ENCODE data around the gene LRCH3.
"Not testable (repeated sequence)": the region's sequence is repeated elsewhere in the genome, so short reads cannot be mapped to it uniquely, and the experiment has no call there.

Gene LRCH3

DNA sequence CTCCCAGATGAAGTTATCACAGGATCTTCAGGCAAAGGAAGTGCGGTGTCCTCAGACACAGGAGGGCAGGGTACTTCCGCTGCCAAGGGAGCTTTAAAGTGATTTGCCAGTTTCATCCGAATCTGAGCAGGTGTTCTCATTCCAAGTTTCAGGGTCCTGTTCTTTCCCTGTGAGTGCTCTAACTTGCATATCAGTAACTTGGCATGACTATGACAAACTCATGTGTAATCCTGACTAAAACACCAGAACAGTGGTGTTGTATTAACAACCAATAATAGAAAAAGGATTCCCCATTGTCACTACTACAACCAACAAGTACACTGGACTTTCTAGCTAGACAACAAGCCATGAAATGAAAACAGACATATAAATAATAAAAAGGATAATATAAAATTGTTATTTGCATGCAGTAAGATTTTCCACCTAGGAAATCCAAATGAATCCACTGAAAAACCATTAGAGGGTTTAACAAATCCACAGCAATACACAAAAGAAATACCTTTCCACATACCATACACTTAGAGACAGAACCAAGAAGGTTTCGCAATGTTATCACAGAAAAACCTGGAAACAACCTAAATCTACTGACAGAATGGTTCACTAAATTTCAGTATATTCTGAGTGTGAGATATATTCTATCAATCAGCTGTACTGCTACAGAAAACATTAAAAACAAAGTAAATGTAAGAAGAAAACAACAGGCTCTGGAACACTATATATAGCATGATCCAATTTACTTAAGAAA is 118.1 kb downstream of the LRCH3 start:
- DNase-seq (ENCODE audit: extremely low read depth, low read depth) = no peak
- TF ChIP-seq, protein P1, sequence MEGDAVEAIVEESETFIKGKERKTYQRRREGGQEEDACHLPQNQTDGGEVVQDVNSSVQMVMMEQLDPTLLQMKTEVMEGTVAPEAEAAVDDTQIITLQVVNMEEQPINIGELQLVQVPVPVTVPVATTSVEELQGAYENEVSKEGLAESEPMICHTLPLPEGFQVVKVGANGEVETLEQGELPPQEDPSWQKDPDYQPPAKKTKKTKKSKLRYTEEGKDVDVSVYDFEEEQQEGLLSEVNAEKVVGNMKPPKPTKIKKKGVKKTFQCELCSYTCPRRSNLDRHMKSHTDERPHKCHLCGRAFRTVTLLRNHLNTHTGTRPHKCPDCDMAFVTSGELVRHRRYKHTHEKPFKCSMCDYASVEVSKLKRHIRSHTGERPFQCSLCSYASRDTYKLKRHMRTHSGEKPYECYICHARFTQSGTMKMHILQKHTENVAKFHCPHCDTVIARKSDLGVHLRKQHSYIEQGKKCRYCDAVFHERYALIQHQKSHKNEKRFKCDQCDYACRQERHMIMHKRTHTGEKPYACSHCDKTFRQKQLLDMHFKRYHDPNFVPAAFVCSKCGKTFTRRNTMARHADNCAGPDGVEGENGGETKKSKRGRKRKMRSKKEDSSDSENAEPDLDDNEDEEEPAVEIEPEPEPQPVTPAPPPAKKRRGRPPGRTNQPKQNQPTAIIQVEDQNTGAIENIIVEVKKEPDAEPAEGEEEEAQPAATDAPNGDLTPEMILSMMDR (IDR thresholded peaks at IDR 0.05; ENCODE audit: low read depth, low read length) = no peak

DNA sequence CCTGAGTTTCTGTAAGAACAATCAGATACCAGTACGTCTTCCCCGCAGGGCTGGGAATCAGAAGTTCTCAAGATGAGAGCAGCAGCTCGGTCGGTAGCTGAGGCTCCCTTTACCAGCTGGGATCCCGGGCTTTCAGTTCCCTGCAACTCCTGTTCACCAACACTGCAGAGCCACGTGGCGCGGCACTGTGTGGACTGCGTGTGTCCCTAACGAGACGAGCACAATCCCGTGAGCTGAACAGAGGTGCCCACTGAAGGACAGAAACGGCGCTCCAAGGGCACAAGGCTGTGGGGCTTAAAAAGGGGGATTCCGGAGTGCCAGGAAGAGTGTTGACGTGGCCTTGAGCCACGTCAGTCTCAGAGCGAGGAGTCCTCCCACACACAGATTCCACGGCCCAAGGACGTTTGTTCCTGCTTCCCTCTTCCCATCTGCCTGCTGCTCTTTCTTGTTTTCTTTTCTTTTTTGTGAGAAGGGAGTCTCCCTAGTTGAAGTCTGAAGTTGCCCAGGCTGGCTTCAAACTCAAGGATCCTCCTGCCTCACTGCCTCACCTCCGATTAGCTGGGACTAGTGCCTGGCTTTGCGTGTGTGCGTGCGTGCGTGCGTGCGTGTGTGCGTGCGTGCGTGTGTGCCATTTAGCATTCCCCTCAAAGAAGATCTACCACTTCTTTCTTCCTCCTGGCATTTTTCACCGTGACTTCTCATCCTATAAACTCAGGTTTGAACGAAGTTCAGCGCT is 121.9 kb downstream of the LRCH3 start:
- DNase-seq (ENCODE audit: extremely low read depth, low read depth) = no peak
- TF ChIP-seq, protein P1 (IDR thresholded peaks at IDR 0.05; ENCODE audit: low read depth, low read length) = no peak

DNA sequence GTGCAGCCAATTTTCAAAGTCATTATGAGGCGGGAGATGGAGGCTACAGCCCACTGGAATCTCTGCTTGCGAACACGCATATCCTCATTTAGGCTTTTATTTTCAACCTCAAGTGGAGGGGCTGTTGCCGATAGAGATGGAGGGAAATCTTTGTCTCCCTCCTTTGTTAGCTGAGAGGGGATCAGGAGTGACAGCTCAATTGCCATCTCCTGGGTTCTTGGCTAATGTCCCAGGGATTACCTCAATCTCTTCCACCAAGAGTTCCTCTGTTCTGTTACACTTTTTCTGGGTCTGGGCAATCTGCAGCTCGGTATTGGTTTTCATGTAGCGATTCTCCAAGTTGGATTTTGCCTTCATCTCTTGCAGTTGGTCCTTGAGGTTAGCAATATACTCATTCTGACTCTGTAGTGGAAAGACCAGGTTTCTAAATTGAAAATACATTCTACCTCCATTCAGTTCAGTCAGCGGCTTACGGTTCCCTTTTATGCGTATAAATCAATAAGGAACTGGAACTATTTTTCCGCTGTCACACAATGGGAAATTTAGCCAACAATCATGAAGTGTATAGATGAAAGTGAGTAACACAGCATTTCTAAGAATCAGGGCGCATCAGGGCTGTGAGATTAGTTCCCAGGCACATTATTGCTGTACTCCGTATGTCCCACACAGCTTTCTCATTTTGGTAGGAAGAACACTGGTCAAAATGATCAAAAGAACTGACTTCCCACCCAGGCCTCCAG is 122.8 kb downstream of the LRCH3 start:
- DNase-seq (ENCODE audit: extremely low read depth, low read depth) = no peak
- TF ChIP-seq, protein P1 (IDR thresholded peaks at IDR 0.05; ENCODE audit: low read depth, low read length) = no peak

DNA sequence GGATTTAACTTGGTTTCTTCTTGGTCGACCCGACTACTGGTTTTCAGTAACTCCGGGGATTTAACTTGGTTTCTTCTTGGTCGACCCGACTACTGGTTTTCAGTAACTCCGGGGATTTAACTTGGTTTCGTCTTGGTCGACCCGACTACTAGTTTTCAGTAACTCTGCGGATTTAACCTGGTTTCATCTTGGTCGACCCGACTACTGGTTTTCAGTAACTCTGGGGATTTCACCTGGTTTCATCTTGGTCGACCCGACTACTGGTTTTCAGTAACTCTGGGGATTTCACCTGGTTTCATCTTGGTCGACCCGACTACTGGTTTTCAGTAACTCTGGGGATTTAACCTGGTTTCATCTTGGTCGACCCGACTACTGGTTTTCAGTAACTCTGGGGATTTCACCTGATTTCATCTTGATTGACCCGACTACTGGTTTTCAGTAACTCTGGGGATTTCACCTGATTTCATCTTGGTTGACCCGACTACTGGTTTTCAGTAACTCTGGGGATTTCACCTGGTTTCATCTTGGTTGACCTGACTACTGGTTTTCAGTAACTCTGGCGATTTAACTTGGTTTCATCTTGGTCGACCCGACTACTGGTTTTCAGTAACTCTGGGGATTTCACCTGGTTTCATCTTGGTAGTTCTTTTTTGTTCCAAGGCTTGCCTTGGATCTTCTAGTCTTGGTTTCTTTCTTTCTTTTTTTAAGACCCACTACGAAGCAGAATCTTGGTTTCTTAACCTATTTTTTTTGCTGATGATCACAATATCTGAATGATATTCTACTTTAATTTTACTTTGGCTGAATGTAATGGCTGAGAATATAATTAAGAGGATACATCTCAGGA is 130.6 kb downstream of the LRCH3 start:
- DNase-seq (ENCODE audit: extremely low read depth, low read depth) = not testable (repeated sequence)

DNA sequence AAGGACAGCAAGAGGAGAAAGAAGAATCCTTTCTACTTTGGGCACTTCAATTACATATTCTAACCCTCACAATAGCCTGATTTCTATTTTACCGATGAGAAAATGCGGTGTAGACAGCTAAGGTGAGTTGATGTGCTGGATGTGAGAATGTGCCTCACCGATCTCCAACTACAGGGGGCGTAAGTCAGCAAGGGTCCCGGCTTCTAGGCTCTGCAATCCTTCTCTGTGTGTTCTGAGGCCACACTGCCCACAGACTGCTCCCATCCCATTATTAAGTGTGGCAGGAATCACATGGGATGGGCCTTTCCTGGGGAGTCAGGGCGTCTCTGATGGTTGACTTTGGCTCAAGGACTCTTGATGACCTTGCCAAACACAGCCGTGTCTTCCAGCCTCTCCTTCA is 135.4 kb downstream of the LRCH3 start:
- DNase-seq (ENCODE audit: extremely low read depth, low read depth) = no peak

DNA sequence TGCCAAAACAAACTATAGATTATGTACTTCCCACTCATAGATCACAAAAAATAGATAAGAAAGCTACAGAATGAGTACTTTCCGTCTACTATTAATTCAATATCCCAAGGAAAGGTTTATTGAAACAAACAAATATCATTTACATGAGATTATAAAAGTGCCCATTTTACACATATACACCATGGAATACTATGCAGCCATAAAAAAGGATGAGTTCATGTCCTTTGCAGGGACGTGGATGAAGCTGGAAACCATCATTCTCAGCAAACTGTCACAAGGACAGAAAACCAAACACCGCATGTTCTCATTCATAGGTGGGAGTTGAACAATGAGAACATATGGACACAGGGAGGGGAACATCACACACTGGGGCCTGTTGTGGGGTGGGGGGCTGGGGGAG is 136.5 kb downstream of the LRCH3 start:
- DNase-seq (ENCODE audit: extremely low read depth, low read depth) = not testable (repeated sequence)

More for the DNA sequence above, 135.4 kb downstream of the LRCH3 start:
- TF ChIP-seq, protein P1 (IDR thresholded peaks at IDR 0.05; ENCODE audit: low read depth, low read length) = no peak

DNA sequence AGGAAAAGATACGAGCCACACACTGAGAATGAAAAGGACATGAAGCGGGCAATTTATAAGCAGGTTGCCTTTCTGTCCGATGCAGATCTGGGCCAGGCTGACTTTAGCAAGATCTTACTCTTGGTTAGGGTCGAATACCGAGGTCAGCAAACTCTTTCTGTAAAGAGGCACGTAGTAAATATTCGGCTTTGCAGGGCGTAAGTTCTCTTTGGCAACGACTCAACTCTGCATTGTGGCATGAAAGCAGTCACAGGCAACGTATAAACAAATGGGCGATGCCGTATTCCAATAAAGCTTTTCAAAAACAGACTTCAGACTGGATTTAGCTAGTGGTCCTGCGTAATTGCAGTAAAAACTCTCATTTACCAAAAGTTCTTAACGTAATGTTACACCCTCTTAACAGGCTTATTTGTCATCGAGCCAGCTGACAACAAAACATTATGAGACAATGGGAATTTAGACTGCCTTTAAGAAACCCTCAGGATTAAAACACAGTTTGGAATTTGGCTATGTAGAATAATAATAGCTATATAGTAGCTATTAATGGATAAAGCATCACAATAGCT is 145.8 kb downstream of the LRCH3 start:
- no peak for DNase-seq (ENCODE audit: extremely low read depth, low read depth)
- TF ChIP-seq, protein P1 (IDR thresholded peaks at IDR 0.05; ENCODE audit: low read depth, low read length) = no peak

All from AG09319 (cell line).